Activated CD8-positive, alpha-beta memory T cell treated with anti-CD3 and anti-CD28 coated beads, Interleukin-2, amount 50 U/mL, for 1 hour (primary cell): ENCODE data around the gene USP49.

Experiments
- DNase-seq: peaks from one replicate; pipeline ENCODE4 v3.0.0-alpha.2; 2020; ENCODE audit errors: extremely low read depth

The USP49 gene

DNA sequence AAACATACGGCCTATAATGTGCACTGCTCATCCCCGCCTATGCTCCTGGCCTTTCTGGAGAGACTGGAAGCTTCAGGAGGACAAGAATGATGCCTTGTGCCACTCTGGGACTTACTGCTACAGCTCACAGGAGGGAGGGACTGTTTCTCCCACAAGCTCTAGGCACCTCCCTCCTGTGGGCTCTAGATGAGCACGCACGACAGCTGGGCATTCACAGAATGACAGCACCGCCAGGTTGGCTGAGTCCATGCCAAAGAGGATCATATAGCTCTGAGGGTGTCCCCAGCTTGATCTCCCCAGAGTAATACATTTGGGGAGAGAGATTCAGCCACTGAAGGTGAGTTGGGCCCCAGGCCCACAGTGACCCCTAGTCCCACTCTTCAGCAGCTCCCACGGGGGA, 137.9 kb downstream of the USP49 start:
- DNase-seq: no peak

GRCh38 chr6:41756354-41756753, 138.8 kb downstream of the USP49 start:
- no peak for DNase-seq

DNA sequence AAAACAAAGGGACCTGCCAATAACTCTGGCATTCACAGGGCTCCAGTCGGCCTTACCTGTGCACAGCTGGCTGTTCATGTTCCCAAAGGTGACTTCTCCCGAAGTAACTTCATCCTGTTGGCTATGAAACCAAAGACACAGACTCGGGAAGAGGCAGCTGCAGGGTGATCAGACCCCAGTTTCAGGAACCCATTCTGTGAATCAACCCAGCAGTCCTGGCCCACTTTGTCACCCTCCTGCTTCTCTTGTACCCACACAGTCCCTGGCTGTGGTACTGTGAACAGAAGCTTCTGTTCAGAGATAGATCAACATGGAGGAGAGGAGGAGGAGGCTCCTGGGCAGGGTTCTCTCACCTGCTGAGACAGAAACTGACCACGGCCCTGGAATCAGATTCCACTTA, 139.3 kb downstream of the USP49 start:
- no peak for DNase-seq

DNA sequence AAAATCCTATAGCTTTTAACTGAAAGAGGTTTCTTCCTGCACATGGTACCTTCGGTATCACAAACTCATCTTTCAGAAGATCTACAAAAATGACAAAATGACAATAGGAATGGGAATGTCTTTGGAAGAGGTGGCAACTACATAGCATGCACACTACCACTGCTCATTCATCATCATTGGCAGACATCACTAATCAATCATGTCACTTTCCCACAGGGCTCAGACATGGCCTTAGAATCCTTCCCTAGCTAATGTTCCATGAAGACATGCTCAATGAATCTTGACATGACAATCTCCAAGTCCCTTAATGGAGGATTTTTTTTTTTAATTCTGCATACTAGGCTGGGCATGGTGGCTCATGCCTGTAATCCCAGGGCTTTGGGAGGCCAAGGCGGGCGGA, 144.8 kb downstream of the USP49 start:
- no peak for DNase-seq

- DNase-seq: no peak
Measured at GRCh38 chr6:41748542-41748941, 146.6 kb downstream of the USP49 start.

DNA sequence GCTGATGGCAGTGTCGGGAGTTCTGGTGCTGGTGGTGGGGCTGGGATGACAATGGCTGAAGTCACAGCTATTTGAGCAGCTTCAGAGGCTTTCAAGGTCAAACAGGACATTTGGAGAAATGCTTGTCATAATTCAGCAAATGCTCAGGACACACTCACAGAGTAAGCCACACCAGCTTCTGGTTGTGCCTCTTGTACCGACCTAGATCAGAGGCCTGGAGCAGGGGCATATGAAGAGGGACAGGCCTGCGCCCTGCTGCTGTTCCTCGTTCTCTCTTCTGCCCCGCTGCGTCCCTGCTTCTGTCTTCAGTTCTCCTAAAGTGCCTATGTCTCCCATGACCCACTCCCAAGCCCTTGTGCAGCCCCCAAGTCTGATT, 147.1 kb downstream of the USP49 start:
- no peak for DNase-seq

GRCh38 chr6:41747256-41748101, 147.7 kb downstream of the USP49 start, which contains the start of gene PGC:
Gene PGC (minus strand): TSS chr6:41747397. CDS start chr6:41747334, 63 bp downstream.
- DNase-seq: no peak

DNA sequence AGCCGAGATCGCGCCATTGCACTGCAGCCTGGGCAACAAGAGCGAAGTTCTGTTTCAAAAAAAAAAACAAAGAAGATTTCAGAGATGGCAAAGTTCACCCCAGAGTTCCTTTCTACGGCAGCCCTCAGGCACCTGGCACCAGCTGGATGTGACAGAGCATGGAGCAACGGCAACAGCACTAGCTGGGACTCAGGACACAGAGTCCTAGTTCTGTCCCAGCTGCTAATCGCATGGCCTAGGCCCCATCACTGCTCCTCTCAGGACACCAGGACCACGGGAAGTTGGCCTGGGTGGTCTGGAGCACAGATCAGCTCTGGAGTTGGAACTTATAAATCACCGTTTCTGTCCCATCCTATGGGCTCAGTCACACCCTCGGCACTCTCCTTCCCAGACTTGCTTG, 149.1 kb downstream of the USP49 start:
- no peak for DNase-seq

DNA sequence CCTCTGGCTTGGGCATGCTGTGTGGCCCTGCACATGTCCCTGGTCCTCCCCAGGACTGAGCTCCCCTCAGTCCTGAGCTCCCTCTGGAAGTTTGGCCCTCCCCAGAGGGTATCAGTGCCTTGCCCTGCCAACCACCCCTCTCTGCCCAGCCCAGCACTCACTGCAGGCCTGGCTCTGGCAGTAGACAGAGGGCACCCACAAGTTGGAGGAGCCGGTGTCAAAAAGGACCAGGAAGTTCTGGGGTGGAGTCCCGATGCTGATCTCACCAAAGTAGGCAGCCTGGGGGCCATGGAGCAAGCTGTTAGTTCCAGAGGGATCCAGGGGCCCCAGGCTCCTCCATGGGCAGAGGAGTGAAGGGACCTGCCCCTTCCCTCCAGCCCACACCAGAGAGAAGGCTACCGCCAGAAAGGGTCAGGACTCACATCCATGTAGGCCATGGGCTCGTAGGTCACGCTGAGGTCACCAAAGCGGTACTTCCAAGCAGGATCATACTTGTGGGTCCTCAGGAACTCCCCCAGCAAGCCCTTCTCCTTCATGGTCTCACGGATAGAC, 150.9 kb downstream of the USP49 start:
- DNase-seq: no peak

- no peak for DNase-seq
Measured at GRCh38 chr6:41743406-41744235, 151.6 kb downstream of the USP49 start.

- no peak for DNase-seq
Measured at GRCh38 chr6:41741625-41742490, 153.3 kb downstream of the USP49 start.

DNA sequence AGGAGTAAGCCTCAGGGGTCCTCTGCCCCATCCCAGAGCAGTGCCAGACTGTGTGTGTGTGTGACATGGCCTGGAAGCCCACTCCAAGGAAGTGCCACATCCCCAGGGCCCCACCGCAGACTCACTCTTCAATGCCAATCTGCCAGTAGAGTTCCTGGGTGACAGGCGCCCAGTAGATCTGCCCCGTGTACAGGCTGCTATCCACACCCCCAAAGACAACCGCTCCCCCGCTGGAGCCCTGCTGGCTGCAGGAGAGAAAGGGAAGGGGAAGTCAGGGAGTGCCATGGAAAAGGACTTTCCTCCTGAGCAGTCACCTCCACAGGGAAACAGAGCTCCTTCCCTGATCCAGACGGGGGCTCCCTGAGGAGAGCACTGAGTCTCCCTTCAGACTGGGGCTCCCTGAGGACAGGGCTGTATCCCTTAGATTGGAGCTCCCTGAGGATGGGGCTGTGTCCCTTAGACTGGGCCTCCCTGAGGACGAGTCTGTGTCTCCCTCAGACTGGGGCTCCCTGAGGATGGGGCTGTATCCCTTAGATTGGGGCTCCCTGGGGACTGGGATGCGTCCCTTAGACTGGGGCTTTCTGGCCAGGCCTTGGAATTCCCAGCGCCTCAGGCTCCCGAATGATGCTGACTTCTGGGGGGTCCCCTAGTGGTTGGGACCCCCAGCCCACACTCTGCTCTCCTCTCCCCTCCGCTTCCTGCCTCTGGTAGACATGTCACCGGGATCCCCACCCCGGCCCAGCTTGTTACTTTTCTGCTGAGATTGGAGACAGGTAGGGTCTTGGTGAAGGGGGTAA, 154.6 kb downstream of the USP49 start:
- DNase-seq: no peak
